ENCODE data around the gene AGAP1.

The AGAP1 gene

GRCh38 chr2:235893129-235893698 is 399.4 kb downstream of the AGAP1 start:
- Histone ChIP-seq H3K27ac (ENCODE audit: low read depth in 2 of 2, low read length in 2 of 2) (no peak overlapping the region), H3K27me3 (ENCODE audit: control insufficient read depth in 2 of 2, insufficient read depth in 2 of 2, low read length in 2 of 2) (no peaks in the 10 kb centered on the region), H3K4me1 (ENCODE audit: control insufficient read depth in 2 of 2, insufficient read depth in 2 of 2, low read length in 2 of 2) (no peaks in the 10 kb centered on the region), H3K9me3 (ENCODE audit: control insufficient read depth in 2 of 2, low read length in 2 of 2) (no peaks in the 10 kb centered on the region), H3K4me3 (ENCODE audit: low read length in 2 of 2) (no peak overlapping the region), H3K36me3 (ENCODE audit: control insufficient read depth in 2 of 2, insufficient read depth in 2 of 2, low read length in 2 of 2) (peaks cover 8 to 24% of the 10 kb centered on the region in 2 donors), H3K9ac (ENCODE audit: low read depth in 1 of 2, low read length in 2 of 2) (no peak overlapping the region)

GRCh38 chr2:235894839-235895238 is 401.0 kb downstream of the AGAP1 start:
- Histone ChIP-seq H3K36me3 (ENCODE audit: control insufficient read depth in 2 of 2, insufficient read depth in 2 of 2, low read length in 2 of 2) (peaks cover 8 to 24% of the 10 kb centered on the region in 2 donors), H3K9me3 (ENCODE audit: control insufficient read depth in 2 of 2, low read length in 2 of 2) (no peaks in the 10 kb centered on the region), H3K27ac (ENCODE audit: low read depth in 2 of 2, low read length in 2 of 2) (no peak overlapping the region), H3K4me3 (ENCODE audit: low read length in 2 of 2) (no peak overlapping the region), H3K4me1 (ENCODE audit: control insufficient read depth in 2 of 2, insufficient read depth in 2 of 2, low read length in 2 of 2) (no peaks in the 10 kb centered on the region), H3K9ac (ENCODE audit: low read depth in 1 of 2, low read length in 2 of 2) (no peak overlapping the region), H3K27me3 (ENCODE audit: control insufficient read depth in 2 of 2, insufficient read depth in 2 of 2, low read length in 2 of 2) (no peaks in the 10 kb centered on the region)

DNA sequence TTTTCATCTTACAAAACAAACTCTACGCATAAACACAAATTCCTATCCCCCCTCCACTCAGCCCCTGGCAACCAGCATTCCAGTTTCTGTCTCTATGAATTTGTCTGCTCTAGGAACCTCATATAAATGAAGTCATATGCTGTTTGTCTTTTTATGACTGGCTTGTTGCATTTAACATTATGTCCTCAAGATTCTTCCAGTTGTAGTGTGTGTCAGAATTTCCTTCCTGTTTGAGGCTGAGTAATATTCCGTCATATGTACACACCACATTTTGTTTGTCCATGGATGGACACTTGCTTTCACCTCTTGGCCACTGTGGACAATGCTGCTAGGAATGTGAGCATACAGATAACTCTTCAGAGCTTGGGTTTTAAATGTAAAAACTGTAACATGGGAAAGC is 402.2 kb downstream of the AGAP1 start:
- no peaks in the 10 kb centered on the region for H3K4me1 ChIP-seq (ENCODE audit: control insufficient read depth in 2 of 2, insufficient read depth in 2 of 2, low read length in 2 of 2)
- no peak overlapping the region for H3K9ac ChIP-seq (ENCODE audit: low read depth in 1 of 2, low read length in 2 of 2)
- H3K9me3 ChIP-seq (ENCODE audit: control insufficient read depth in 2 of 2, low read length in 2 of 2) = no peaks in the 10 kb centered on the region
- H3K27me3 ChIP-seq (ENCODE audit: control insufficient read depth in 2 of 2, insufficient read depth in 2 of 2, low read length in 2 of 2) = no peaks in the 10 kb centered on the region
- H3K4me3 ChIP-seq (ENCODE audit: low read length in 2 of 2) = no peak overlapping the region
- H3K36me3 ChIP-seq (ENCODE audit: control insufficient read depth in 2 of 2, insufficient read depth in 2 of 2, low read length in 2 of 2) = peaks cover 8 to 25% of the 10 kb centered on the region in 2 donors
- H3K27ac ChIP-seq (ENCODE audit: low read depth in 2 of 2, low read length in 2 of 2) = no peak overlapping the region

- Histone ChIP-seq H3K4me3 (ENCODE audit: low read length in 2 of 2) (no peak overlapping the region), H3K27ac (ENCODE audit: low read depth in 2 of 2, low read length in 2 of 2) (no peak overlapping the region), H3K36me3 (ENCODE audit: control insufficient read depth in 2 of 2, insufficient read depth in 2 of 2, low read length in 2 of 2) (peaks cover 8 to 19% of the 10 kb centered on the region in 2 donors), H3K9me3 (ENCODE audit: control insufficient read depth in 2 of 2, low read length in 2 of 2) (no peaks in the 10 kb centered on the region), H3K9ac (ENCODE audit: low read depth in 1 of 2, low read length in 2 of 2) (no peak overlapping the region), H3K4me1 (ENCODE audit: control insufficient read depth in 2 of 2, insufficient read depth in 2 of 2, low read length in 2 of 2) (no peaks in the 10 kb centered on the region), H3K27me3 (ENCODE audit: control insufficient read depth in 2 of 2, insufficient read depth in 2 of 2, low read length in 2 of 2) (no peaks in the 10 kb centered on the region)
Observed at GRCh38 chr2:235897992-235898391, 404.1 kb downstream of the AGAP1 start.

GRCh38 chr2:235898766-235899165 is 404.9 kb downstream of the AGAP1 start:
- no peak overlapping the region for H3K9ac ChIP-seq (ENCODE audit: low read depth in 1 of 2, low read length in 2 of 2)
- H3K27ac ChIP-seq (ENCODE audit: low read depth in 2 of 2, low read length in 2 of 2) = no peak overlapping the region
- peaks cover 8 to 11% of the 10 kb centered on the region in 2 donors for H3K36me3 ChIP-seq (ENCODE audit: control insufficient read depth in 2 of 2, insufficient read depth in 2 of 2, low read length in 2 of 2)
- no peaks in the 10 kb centered on the region for H3K9me3 ChIP-seq (ENCODE audit: control insufficient read depth in 2 of 2, low read length in 2 of 2)
- H3K27me3 ChIP-seq (ENCODE audit: control insufficient read depth in 2 of 2, insufficient read depth in 2 of 2, low read length in 2 of 2) = no peaks in the 10 kb centered on the region
- no peak overlapping the region for H3K4me3 ChIP-seq (ENCODE audit: low read length in 2 of 2)
- no peaks in the 10 kb centered on the region for H3K4me1 ChIP-seq (ENCODE audit: control insufficient read depth in 2 of 2, insufficient read depth in 2 of 2, low read length in 2 of 2)

DNA sequence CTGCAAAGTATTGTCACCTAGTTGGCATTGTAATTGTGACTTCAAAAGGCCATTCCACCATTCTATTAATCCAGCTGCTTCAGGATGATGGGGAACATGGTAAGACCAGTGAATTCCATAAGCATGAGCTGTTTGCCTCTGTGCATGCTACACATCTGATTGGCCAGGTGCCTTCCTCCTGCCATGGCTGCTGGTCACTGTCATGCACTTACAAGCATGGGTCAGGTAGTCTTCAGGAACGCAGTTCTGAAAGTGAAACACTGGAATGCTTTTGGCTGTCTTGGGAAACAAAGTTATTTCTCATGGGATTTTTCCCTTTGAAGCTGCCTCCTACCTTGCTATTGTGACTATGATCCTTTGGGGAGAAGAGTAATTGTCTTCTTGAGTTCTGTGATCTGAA is 406.8 kb downstream of the AGAP1 start:
- Histone ChIP-seq H3K27me3 (ENCODE audit: control insufficient read depth in 2 of 2, insufficient read depth in 2 of 2, low read length in 2 of 2) (no peaks in the 10 kb centered on the region), H3K4me3 (ENCODE audit: low read length in 2 of 2) (no peak overlapping the region), H3K36me3 (ENCODE audit: control insufficient read depth in 2 of 2, insufficient read depth in 2 of 2, low read length in 2 of 2) (peaks cover 0 to 3% of the 10 kb centered on the region in 2 donors), H3K27ac (ENCODE audit: low read depth in 2 of 2, low read length in 2 of 2) (no peak overlapping the region), H3K4me1 (ENCODE audit: control insufficient read depth in 2 of 2, insufficient read depth in 2 of 2, low read length in 2 of 2) (no peaks in the 10 kb centered on the region), H3K9me3 (ENCODE audit: control insufficient read depth in 2 of 2, low read length in 2 of 2) (no peaks in the 10 kb centered on the region), H3K9ac (ENCODE audit: low read depth in 1 of 2, low read length in 2 of 2) (no peak overlapping the region)

- Histone ChIP-seq H3K4me1 (ENCODE audit: control insufficient read depth in 2 of 2, insufficient read depth in 2 of 2, low read length in 2 of 2) (no peaks in the 10 kb centered on the region), H3K9ac (ENCODE audit: low read depth in 1 of 2, low read length in 2 of 2) (no peak overlapping the region), H3K27me3 (ENCODE audit: control insufficient read depth in 2 of 2, insufficient read depth in 2 of 2, low read length in 2 of 2) (no peaks in the 10 kb centered on the region), H3K9me3 (ENCODE audit: control insufficient read depth in 2 of 2, low read length in 2 of 2) (no peaks in the 10 kb centered on the region), H3K4me3 (ENCODE audit: low read length in 2 of 2) (no peak overlapping the region), H3K36me3 (ENCODE audit: control insufficient read depth in 2 of 2, insufficient read depth in 2 of 2, low read length in 2 of 2) (peaks cover 0 to 3% of the 10 kb centered on the region in 2 donors), H3K27ac (ENCODE audit: low read depth in 2 of 2, low read length in 2 of 2) (no peak overlapping the region)
Observed at GRCh38 chr2:235901243-235901642, 407.4 kb downstream of the AGAP1 start.

DNA sequence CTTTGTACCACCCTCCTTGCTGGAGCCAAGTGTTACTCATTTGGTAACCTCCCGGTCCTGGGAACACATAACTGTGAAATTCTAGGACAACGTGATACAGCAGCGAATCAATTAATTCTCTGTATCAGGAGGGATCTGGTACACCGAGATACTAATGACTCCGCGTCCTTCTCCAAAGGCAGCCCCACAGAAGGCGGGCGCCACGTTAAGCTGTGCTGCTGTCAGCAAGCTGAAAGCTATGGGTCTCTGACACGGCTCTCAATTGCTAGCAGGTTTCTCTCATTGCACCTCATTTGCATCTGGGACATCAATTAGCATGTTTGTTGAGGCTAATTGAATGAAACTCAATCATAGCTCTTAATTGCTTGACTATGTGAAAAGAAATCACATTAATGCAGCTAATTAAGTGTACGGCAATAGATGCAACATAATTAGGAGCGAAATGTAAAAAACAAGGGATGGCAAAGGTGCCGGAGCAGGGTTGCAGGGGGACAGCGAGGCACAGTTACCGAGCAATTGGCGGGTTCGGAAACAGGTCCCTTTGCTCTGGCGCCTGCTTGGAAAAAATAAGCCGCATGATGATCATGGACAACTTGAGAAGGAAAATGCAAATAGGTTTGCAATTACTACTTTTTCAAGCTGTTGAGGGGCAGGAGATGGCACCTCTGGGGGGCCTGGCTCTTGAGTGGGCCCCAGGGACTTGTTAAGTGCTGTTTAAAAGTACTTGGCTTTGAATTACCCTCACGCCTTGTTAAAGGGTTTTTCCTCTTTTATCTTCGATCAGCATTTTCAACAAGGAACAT is 410.1 kb downstream of the AGAP1 start:
- H3K27me3 ChIP-seq (ENCODE audit: control insufficient read depth in 2 of 2, insufficient read depth in 2 of 2, low read length in 2 of 2) = no peaks in the 10 kb centered on the region
- H3K4me1 ChIP-seq (ENCODE audit: control insufficient read depth in 2 of 2, insufficient read depth in 2 of 2, low read length in 2 of 2) = no peaks in the 10 kb centered on the region
- H3K27ac ChIP-seq (ENCODE audit: low read depth in 2 of 2, low read length in 2 of 2) = no peak overlapping the region
- H3K9me3 ChIP-seq (ENCODE audit: control insufficient read depth in 2 of 2, low read length in 2 of 2) = no peaks in the 10 kb centered on the region
- no peak overlapping the region for H3K9ac ChIP-seq (ENCODE audit: low read depth in 1 of 2, low read length in 2 of 2)
- peaks cover 3 to 5% of the 10 kb centered on the region in 2 donors for H3K36me3 ChIP-seq (ENCODE audit: control insufficient read depth in 2 of 2, insufficient read depth in 2 of 2, low read length in 2 of 2)
- H3K4me3 ChIP-seq (ENCODE audit: low read length in 2 of 2) = no peak overlapping the region

- peaks cover 3 to 5% of the 10 kb centered on the region in 2 donors for H3K36me3 ChIP-seq (ENCODE audit: control insufficient read depth in 2 of 2, insufficient read depth in 2 of 2, low read length in 2 of 2)
- H3K27ac ChIP-seq (ENCODE audit: low read depth in 2 of 2, low read length in 2 of 2) = no peak overlapping the region
- no peaks in the 10 kb centered on the region for H3K4me1 ChIP-seq (ENCODE audit: control insufficient read depth in 2 of 2, insufficient read depth in 2 of 2, low read length in 2 of 2)
- no peaks in the 10 kb centered on the region for H3K27me3 ChIP-seq (ENCODE audit: control insufficient read depth in 2 of 2, insufficient read depth in 2 of 2, low read length in 2 of 2)
- H3K4me3 ChIP-seq (ENCODE audit: low read length in 2 of 2) = no peak overlapping the region
- no peaks in the 10 kb centered on the region for H3K9me3 ChIP-seq (ENCODE audit: control insufficient read depth in 2 of 2, low read length in 2 of 2)
- H3K9ac ChIP-seq (ENCODE audit: low read depth in 1 of 2, low read length in 2 of 2) = no peak overlapping the region
Observed at GRCh38 chr2:235904585-235904931, 410.7 kb downstream of the AGAP1 start.

DNA sequence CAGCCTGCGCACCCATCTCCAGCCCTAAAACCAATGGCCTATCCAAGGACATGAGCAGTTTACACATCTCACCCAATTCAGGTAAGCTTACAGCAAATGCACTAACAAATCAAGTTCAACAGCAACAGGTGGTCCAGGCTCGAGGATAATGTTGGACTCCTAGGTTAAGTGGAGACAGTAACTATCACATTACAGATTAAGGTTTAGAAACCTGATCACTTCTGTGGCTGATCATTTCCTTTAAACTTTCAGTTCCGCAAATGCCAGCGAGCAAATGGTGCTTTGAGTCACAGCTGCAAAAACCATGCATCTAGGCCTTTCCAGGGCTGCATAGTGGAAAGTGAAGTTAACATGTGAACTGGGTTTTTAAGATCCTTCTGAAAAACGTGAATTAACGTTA is 415.0 kb downstream of the AGAP1 start:
- no peak overlapping the region for H3K27ac ChIP-seq (ENCODE audit: low read depth in 2 of 2, low read length in 2 of 2)
- peaks cover 3 to 7% of the 10 kb centered on the region in 2 donors for H3K36me3 ChIP-seq (ENCODE audit: control insufficient read depth in 2 of 2, insufficient read depth in 2 of 2, low read length in 2 of 2)
- H3K9ac ChIP-seq (ENCODE audit: low read depth in 1 of 2, low read length in 2 of 2) = no peak overlapping the region
- H3K4me3 ChIP-seq (ENCODE audit: low read length in 2 of 2) = no peak overlapping the region
- no peaks in the 10 kb centered on the region for H3K9me3 ChIP-seq (ENCODE audit: control insufficient read depth in 2 of 2, low read length in 2 of 2)
- H3K27me3 ChIP-seq (ENCODE audit: control insufficient read depth in 2 of 2, insufficient read depth in 2 of 2, low read length in 2 of 2) = no peaks in the 10 kb centered on the region
- H3K4me1 ChIP-seq (ENCODE audit: control insufficient read depth in 2 of 2, insufficient read depth in 2 of 2, low read length in 2 of 2) = no peaks in the 10 kb centered on the region

Data from mucosa of rectum (tissue), 2 donors.